H9 (cell line): ENCODE measurements around the gene SLC39A12. TPM values are rescaled to one million over a fixed set of nuclear protein-coding genes. Genes with fewer than 3 reads are reported as not detected.

Experiments used
- DNase-seq: peaks from one replicate; pipeline ENCODE4 v3.0.0-alpha.2; 2017
- H2AFZ ChIP-seq: one replicate; pipeline ENCODE4 v1.6.1; 2013; ENCODE audit warnings: mild to moderate bottlenecking, low read length, control low read depth, moderate library complexity
- H2AK5ac ChIP-seq: 2 replicates; pipeline ENCODE4 v1.6.1; 2013; ENCODE audit warnings: low read length, control low read depth, mixed read lengths; ENCODE audit not compliant: insufficient read length
- H2BK120ac ChIP-seq: one replicate; pipeline ENCODE4 v1.6.1; 2013; ENCODE audit warnings: low read depth, mild to moderate bottlenecking, low read length, control low read depth, inconsistent platforms; ENCODE audit not compliant: poor library complexity, severe bottlenecking
- H2BK12ac ChIP-seq: 2 replicates; pipeline ENCODE4 v1.6.1; 2013; ENCODE audit warnings: low read length, control low read depth, mixed read lengths, low read depth; ENCODE audit not compliant: insufficient read length
- H2BK15ac ChIP-seq: 2 replicates; pipeline ENCODE4 v1.6.1; 2013; ENCODE audit warnings: low read depth, low read length, control low read depth
- H2BK20ac ChIP-seq: one replicate; pipeline ENCODE4 v1.6.1; 2013; ENCODE audit warnings: low read depth, mild to moderate bottlenecking, low read length, control low read depth, inconsistent platforms; ENCODE audit not compliant: poor library complexity, severe bottlenecking
- H2BK5ac ChIP-seq: 2 replicates; pipeline ENCODE4 v1.6.1; 2013; ENCODE audit warnings: low read length, control low read depth, mixed read lengths; ENCODE audit not compliant: insufficient read length
- H3K14ac ChIP-seq: 2 replicates; pipeline ENCODE4 v1.6.1; 2013; ENCODE audit warnings: low read length, control low read depth; ENCODE audit not compliant: insufficient read depth
- H3K18ac ChIP-seq: 2 replicates; pipeline ENCODE4 v1.6.1; 2013; ENCODE audit warnings: low read depth, mild to moderate bottlenecking, mixed read lengths, low read length, control low read depth; ENCODE audit not compliant: insufficient read length
- H3K23ac ChIP-seq: 2 replicates; pipeline ENCODE4 v1.6.1; 2013; ENCODE audit warnings: low read length, control low read depth, mixed read lengths, low read depth; ENCODE audit not compliant: insufficient read length
- H3K23me2 ChIP-seq: 2 replicates; pipeline ENCODE4 v1.6.1; 2013; ENCODE audit warnings: low read depth, mild to moderate bottlenecking, mixed read lengths, low read length, control low read depth; ENCODE audit not compliant: insufficient read length, poor library complexity, severe bottlenecking
- H3K27ac ChIP-seq: 2 replicates; pipeline ENCODE4 v1.5.1; 2013; ENCODE audit warnings: low read length, control low read depth, mixed read lengths, low read depth; ENCODE audit not compliant: insufficient read length
- H3K27me3 ChIP-seq: 2 replicates; pipeline ENCODE4 v1.6.1; 2013; ENCODE audit warnings: low read length, control low read depth, inconsistent platforms; ENCODE audit not compliant: insufficient read depth
- H3K4ac ChIP-seq: 2 replicates; pipeline ENCODE4 v1.6.1; 2013; ENCODE audit warnings: low read depth, mild to moderate bottlenecking, control low read depth, inconsistent platforms, low read length, moderate library complexity
- H3K4me1 ChIP-seq: 2 replicates; pipeline ENCODE4 v1.6.1; 2013; ENCODE audit warnings: low read length, control low read depth, inconsistent platforms; ENCODE audit not compliant: insufficient read depth
- H3K4me2 ChIP-seq: 2 replicates; pipeline ENCODE4 v1.6.1; 2013; ENCODE audit warnings: low read length, control low read depth, mixed read lengths; ENCODE audit not compliant: insufficient read length, insufficient read depth
- H3K56ac ChIP-seq: 2 replicates; pipeline ENCODE4 v1.6.1; 2013; ENCODE audit warnings: low read depth, mild to moderate bottlenecking, mixed read lengths, low read length, control low read depth; ENCODE audit not compliant: insufficient read length
- H3K79me1 ChIP-seq: 2 replicates; pipeline ENCODE4 v1.6.1; 2013; ENCODE audit warnings: low read depth, mild to moderate bottlenecking, moderate library complexity, low read length, control low read depth, inconsistent platforms; ENCODE audit not compliant: insufficient read depth, poor library complexity, severe bottlenecking
- H3K79me2 ChIP-seq: 2 replicates; pipeline ENCODE4 v1.6.1; 2013; ENCODE audit warnings: low read length, control low read depth, inconsistent platforms; ENCODE audit not compliant: insufficient read depth
- H3K9ac ChIP-seq: 2 replicates; pipeline ENCODE4 v1.6.1; 2013; ENCODE audit warnings: low read length, control low read depth, mixed read lengths; ENCODE audit not compliant: insufficient read length; ENCODE audit errors: extremely low read depth
- H3K9me3 ChIP-seq: one replicate; pipeline ENCODE4 v1.6.1; 2013; ENCODE audit warnings: low read depth, low read length, inconsistent platforms; ENCODE audit not compliant: control insufficient read depth
- H3T11ph ChIP-seq: one replicate; pipeline ENCODE4 v1.6.1; 2013; ENCODE audit warnings: mild to moderate bottlenecking, low read length, control low read depth, inconsistent platforms
- H4K20me1 ChIP-seq: one replicate; pipeline ENCODE4 v1.6.1; 2013; ENCODE audit not compliant: control insufficient read depth, insufficient read length, insufficient read depth
- H4K5ac ChIP-seq: 2 replicates; pipeline ENCODE4 v1.6.1; 2013; ENCODE audit warnings: low read depth, mild to moderate bottlenecking, mixed read lengths, low read length, control low read depth; ENCODE audit not compliant: insufficient read length
- H4K8ac ChIP-seq: replicated peaks from 2 replicates; pipeline ENCODE4 v1.6.1; 2013; ENCODE audit warnings: low read length, control low read depth, mixed read lengths, low read depth; ENCODE audit not compliant: insufficient read length
- H4K91ac ChIP-seq: 2 replicates; pipeline ENCODE4 v1.6.1; 2013; ENCODE audit warnings: low read depth, mild to moderate bottlenecking, moderate library complexity, mixed read lengths, low read length, control low read depth; ENCODE audit not compliant: insufficient read length
- H3K27ac Mint-ChIP-seq, 3 experiments: 2 replicates in 2 of 3; 3 replicates in 1 of 3; pipeline ENCODE4 v1.8.0; 2020 to 2021; ENCODE audit warnings: mixed read lengths in 3 of 3, mild to moderate bottlenecking in 1 of 3, moderate library complexity in 1 of 3
- H3K27me3 Mint-ChIP-seq: 2 replicates; pipeline ENCODE4 v1.8.0; 2021; ENCODE audit warnings: low read depth, mild to moderate bottlenecking, moderate library complexity, mixed read lengths
- H3K36me3 Mint-ChIP-seq, 3 experiments: 2 replicates in 2 of 3; 3 replicates in 1 of 3; pipeline ENCODE4 v1.8.0; 2020 to 2021; ENCODE audit warnings: low read depth in 3 of 3, mixed read lengths in 3 of 3; ENCODE audit not compliant: insufficient read depth in 1 of 3
- H3K4me1 Mint-ChIP-seq, 2 experiments: 2 replicates each; pipeline ENCODE4 v1.8.0; 2020; ENCODE audit warnings: mixed read lengths in 2 of 2
- H3K4me3 Mint-ChIP-seq, 2 experiments: 2 replicates in 1 of 2; 3 replicates in 1 of 2; pipeline ENCODE4 v1.8.0; 2020 to 2021; ENCODE audit warnings: mild to moderate bottlenecking in 2 of 2, mixed read lengths in 2 of 2, moderate library complexity in 1 of 2
- H3K9me3 Mint-ChIP-seq, 2 experiments: 2 replicates in 1 of 2; 3 replicates in 1 of 2; pipeline ENCODE4 v1.8.0; 2020; ENCODE audit warnings: mild to moderate bottlenecking in 2 of 2, mixed read lengths in 2 of 2, moderate library complexity in 1 of 2
- CTCF ChIP-seq: fragments of 200-600 bp; sonication (generic); conservative IDR thresholded peaks from 3 replicates; pipeline ENCODE4 v1.8.0; 2021; ENCODE audit warnings: antibody characterized with exemption, mild to moderate bottlenecking
- WGBS: extraction: QIAGEN DNeasy Blood & Tissue Kit; methylation state at CpG from one replicate; pipeline ENCODE4 v1.1.7; 2013; ENCODE audit warnings: missing lambda C conversion rate, low lambda C conversion rate, mixed read lengths; ENCODE audit not compliant: insufficient read length; ENCODE audit errors: extremely low coverage; 5-methylcytosine and 5-hydroxymethylcytosine counted together
- total RNA-seq: library from RNA; stranded (reverse); gene quantifications from 2 replicates; pipeline ENCODE4 v1.2.1, GENCODE V29; 2021

SLC39A12 gene
- total RNA-seq, 1 experiment from 2014 or later: not detected

GRCh38 chr10:17921378-17921777 is 30.3 kb upstream of the SLC39A12 start:
- Histone ChIP-seq H2BK15ac (no peak overlapping the region), H2BK20ac (no peak overlapping the region), H3K4ac (no peak overlapping the region), H3K23me2 (no peaks in the 10 kb centered on the region), H4K8ac (no peak overlapping the region), H2AFZ (no peak overlapping the region), H3K14ac (no peak overlapping the region), H3K9ac (no peak overlapping the region), H3K9me3 (no peaks in the 10 kb centered on the region), H3K79me2 (no peaks in the 10 kb centered on the region), H4K20me1 (no peaks in the 10 kb centered on the region), H3K18ac (no peak overlapping the region), H2BK5ac (no peak overlapping the region), H3K56ac (no peak overlapping the region), H4K5ac (no peak overlapping the region), H4K91ac (no peak overlapping the region), H3K4me2 (no peak overlapping the region), H3K27me3 (no peaks in the 10 kb centered on the region), H3K4me1 (no peaks in the 10 kb centered on the region), H2BK120ac (no peak overlapping the region), H2AK5ac (no peak overlapping the region), H3K79me1 (no peaks in the 10 kb centered on the region), H3T11ph (no peak overlapping the region), H2BK12ac (no peak overlapping the region), H3K27ac (no peak overlapping the region), H3K23ac (no peak overlapping the region)
- H3K4me3 Mint-ChIP-seq: no peak overlapping the region
- H3K27me3 Mint-ChIP-seq: no peaks in the 10 kb centered on the region
- H3K36me3 Mint-ChIP-seq: no peaks in the 10 kb centered on the region
- peaks cover 17% of the 10 kb centered on the region in 2 experiments for H3K4me1 Mint-ChIP-seq
- TF ChIP-seq CTCF: no peak
- no peak for DNase-seq
- no peaks in the 10 kb centered on the region; a peak in 2 of 5 replicates for H3K9me3 Mint-ChIP-seq
- no peak overlapping the region for H3K27ac Mint-ChIP-seq
- WGBS: no CpG with 5 or more reads among the region's 3 CpGs
